OCI-LY3 (cell line): ENCODE measurements around the gene RNF220.

Source experiments
- H2AFZ ChIP-seq: fragments of 200-600, 300-600 bp; shearing (Covaris generic); 2 replicates; pipeline ENCODE4 v1.6.0; 2014; ENCODE audit warnings: antibody characterized with exemption, low read depth, low read length
- H3K27ac ChIP-seq: fragments of 200-600, 300-600 bp; sonication (generic); 2 replicates; pipeline ENCODE4 v1.5.1; 2014; ENCODE audit warnings: mild to moderate bottlenecking, low read length, moderate library complexity, mixed read lengths
- H3K27me3 ChIP-seq: fragments of 200-600, 300-600 bp; sonication (generic); 2 replicates; pipeline ENCODE4 v1.6.1; 2014; ENCODE audit warnings: low read depth, low read length, mixed read lengths
- H3K36me3 ChIP-seq: fragments of 200-600, 300-600 bp; sonication (generic); replicated peaks from 2 replicates; pipeline ENCODE3; 2014; ENCODE audit warnings: low read depth, low read length, mixed read lengths
- H3K4me1 ChIP-seq: fragments of 300-600, 200-600 bp; sonication (generic); 2 replicates; pipeline ENCODE4 v1.6.1; 2014; ENCODE audit warnings: low read length, mixed read lengths
- H3K4me2 ChIP-seq: fragments of 200-600, 300-600 bp; sonication (generic); 2 replicates; pipeline ENCODE4 v1.6.1; 2014; ENCODE audit warnings: low read length, mixed read lengths
- H3K4me3 ChIP-seq: fragments of 300-600, 200-600 bp; sonication (generic); 2 replicates; pipeline ENCODE4 v1.5.1; 2014; ENCODE audit warnings: antibody characterized with exemption, mild to moderate bottlenecking, low read length, moderate library complexity
- H3K79me2 ChIP-seq: fragments of 300-600, 200-600 bp; shearing (Covaris generic); 2 replicates; pipeline ENCODE4 v1.6.1; 2014; ENCODE audit warnings: mild to moderate bottlenecking, low read length, mixed read lengths
- H3K9ac ChIP-seq: fragments of 300-600, 200-600 bp; shearing (Covaris generic); 2 replicates; pipeline ENCODE4 v1.6.0; 2014; ENCODE audit warnings: mild to moderate bottlenecking, low read length, moderate library complexity
- H3K9me3 ChIP-seq: fragments of 200-600, 300-600 bp; shearing (Covaris generic); 2 replicates; pipeline ENCODE4 v1.6.1; 2014; ENCODE audit warnings: low read length, mixed read lengths; ENCODE audit not compliant: insufficient read depth
- H4K20me1 ChIP-seq: fragments of 200-600, 300-600 bp; sonication (generic); 2 replicates; pipeline ENCODE4 v1.6.1; 2016; ENCODE audit warnings: low read length, mixed read lengths; ENCODE audit not compliant: insufficient read depth
- CTCF ChIP-seq: fragments of 200-600, 300-600 bp; sonication (generic); IDR thresholded peaks from 2 replicates; pipeline ENCODE4 v1.5.1; 2014; ENCODE audit warnings: antibody characterized with exemption, low read length, low read depth
- EZH2phosphoT487 ChIP-seq: fragments of 200-600 bp; shearing (Covaris generic); IDR thresholded peaks from 2 replicates; pipeline ENCODE4 v1.6.1; 2018; ENCODE audit warnings: antibody characterized with exemption, mixed run types, low read depth

The RNF220 gene

GRCh38 chr1:44447051-44447810 lies 42.2 kb downstream of the RNF220 start:
- Histone ChIP-seq H3K79me2 (no peaks in the 10 kb centered on the region), H3K4me1 (no peaks in the 10 kb centered on the region), H3K9me3 (no peaks in the 10 kb centered on the region), H3K27ac (no peak overlapping the region), H3K9ac (no peak overlapping the region), H4K20me1 (no peaks in the 10 kb centered on the region), H2AFZ (no peak overlapping the region), H3K36me3 (no peaks in the 10 kb centered on the region), H3K4me3 (no peak overlapping the region), H3K27me3 (no peaks in the 10 kb centered on the region), H3K4me2 (no peak overlapping the region)
- no peak for TF ChIP-seq CTCF
- TF ChIP-seq EZH2phosphoT487 = no peak

- no peak overlapping the region for H3K9ac ChIP-seq
- H3K9me3 ChIP-seq = no peaks in the 10 kb centered on the region
- no peak overlapping the region for H2AFZ ChIP-seq
- TF ChIP-seq CTCF (no peak), EZH2phosphoT487 (no peak)
- no peaks in the 10 kb centered on the region for H3K36me3 ChIP-seq
- H3K79me2 ChIP-seq = no peaks in the 10 kb centered on the region
- H3K4me1 ChIP-seq = no peaks in the 10 kb centered on the region
- no peak overlapping the region for H3K4me3 ChIP-seq
- no peaks in the 10 kb centered on the region for H4K20me1 ChIP-seq
- H3K27me3 ChIP-seq = no peaks in the 10 kb centered on the region
- H3K27ac ChIP-seq = no peak overlapping the region
- no peak overlapping the region for H3K4me2 ChIP-seq
Measured at GRCh38 chr1:44453798-44454349, 48.8 kb downstream of the RNF220 start.

- Histone ChIP-seq H3K9me3 (no peaks in the 10 kb centered on the region), H3K4me2 (no peak overlapping the region), H2AFZ (no peak overlapping the region), H3K27me3 (no peaks in the 10 kb centered on the region), H3K9ac (no peak overlapping the region), H3K79me2 (no peaks in the 10 kb centered on the region), H3K27ac (no peak overlapping the region), H3K36me3 (no peaks in the 10 kb centered on the region), H3K4me1 (no peaks in the 10 kb centered on the region), H4K20me1 (no peaks in the 10 kb centered on the region), H3K4me3 (no peak overlapping the region)
- TF ChIP-seq CTCF (no peak), EZH2phosphoT487 (no peak)
Measured at GRCh38 chr1:44454704-44455103, 49.6 kb downstream of the RNF220 start.

- Histone ChIP-seq H3K27ac (no peak overlapping the region), H3K4me1 (no peaks in the 10 kb centered on the region), H3K9me3 (no peaks in the 10 kb centered on the region), H3K4me2 (no peak overlapping the region), H3K36me3 (no peaks in the 10 kb centered on the region), H3K79me2 (no peaks in the 10 kb centered on the region), H3K4me3 (no peak overlapping the region), H4K20me1 (no peaks in the 10 kb centered on the region), H3K9ac (no peak overlapping the region), H2AFZ (no peak overlapping the region), H3K27me3 (no peaks in the 10 kb centered on the region)
- TF ChIP-seq EZH2phosphoT487 (no peak), CTCF (no peak)
Measured at GRCh38 chr1:44460107-44460882, 55.2 kb downstream of the RNF220 start.
